ENCODE data around the gene WDR54. TPM values are rescaled to one million over a fixed set of nuclear protein-coding genes. Genes with fewer than 3 reads are reported as not detected.
"Not testable (repeated sequence)": the region's sequence is repeated elsewhere in the genome, so short reads cannot be mapped to it uniquely, and the experiment has no call there.

Gene WDR54
- total RNA-seq, 1 donor from 2014 or later = 24.6 TPM

DNA sequence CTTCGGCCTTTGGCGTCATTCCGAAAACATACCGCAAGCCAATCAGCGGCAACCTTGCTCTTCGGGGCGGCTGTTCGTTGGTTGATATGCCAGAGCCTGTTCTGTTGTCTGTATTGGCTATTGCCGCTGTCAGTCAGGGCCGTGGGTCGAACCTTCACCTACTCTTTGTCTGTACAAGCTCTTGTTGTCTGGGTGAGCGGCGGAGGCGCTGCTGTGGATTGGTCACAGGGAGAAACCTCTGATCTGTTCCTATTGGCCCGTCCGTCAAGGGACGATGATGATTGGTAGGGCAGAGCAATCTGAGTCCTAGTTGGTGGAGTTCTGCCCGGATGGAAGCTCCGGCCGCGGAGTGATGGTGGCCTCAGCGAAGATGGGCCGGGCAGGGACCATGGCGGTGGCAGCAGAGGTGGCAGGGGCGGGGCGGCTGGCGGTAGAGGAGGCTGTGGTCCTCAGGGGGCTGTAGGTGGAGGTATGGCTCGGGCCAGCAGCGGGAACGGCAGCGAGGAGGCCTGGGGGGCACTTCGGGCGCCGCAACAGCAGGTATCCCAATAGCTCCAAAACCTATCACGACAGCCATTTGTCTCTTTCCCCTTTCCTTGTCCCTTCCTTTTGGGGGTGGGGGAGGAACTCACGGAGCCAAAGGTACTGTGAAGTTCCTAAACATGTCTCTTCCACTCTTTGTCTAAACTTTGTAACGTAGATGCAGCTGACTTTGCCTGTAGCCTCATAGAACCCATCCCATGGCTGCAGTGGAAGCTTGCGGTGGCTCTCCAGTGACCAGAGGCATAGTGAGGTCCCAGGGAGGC lies 36.8 kb downstream of the WDR54 start, which contains the start of gene WBP1:
Gene WBP1, plus strand, starts transcription at position 307 of the 806 bp plus-strand sequence. Its CDS starts 165 bp downstream, at position 472.
- Histone ChIP-seq H3K36me3 (ENCODE audit: control insufficient read depth, insufficient read depth, low read length) (no peaks in the 10 kb centered on the region), H3K4me3 (ENCODE audit: low read depth, low read length) (peak within 1 kb of the TSS; percentile 88), H3K27me3 (ENCODE audit: control insufficient read depth, insufficient read depth, low read length) (no peaks in the 10 kb centered on the region)
- peak; percentile 100 for DNase-seq (ENCODE audit: low read depth)
- TF ChIP-seq, protein P1, sequence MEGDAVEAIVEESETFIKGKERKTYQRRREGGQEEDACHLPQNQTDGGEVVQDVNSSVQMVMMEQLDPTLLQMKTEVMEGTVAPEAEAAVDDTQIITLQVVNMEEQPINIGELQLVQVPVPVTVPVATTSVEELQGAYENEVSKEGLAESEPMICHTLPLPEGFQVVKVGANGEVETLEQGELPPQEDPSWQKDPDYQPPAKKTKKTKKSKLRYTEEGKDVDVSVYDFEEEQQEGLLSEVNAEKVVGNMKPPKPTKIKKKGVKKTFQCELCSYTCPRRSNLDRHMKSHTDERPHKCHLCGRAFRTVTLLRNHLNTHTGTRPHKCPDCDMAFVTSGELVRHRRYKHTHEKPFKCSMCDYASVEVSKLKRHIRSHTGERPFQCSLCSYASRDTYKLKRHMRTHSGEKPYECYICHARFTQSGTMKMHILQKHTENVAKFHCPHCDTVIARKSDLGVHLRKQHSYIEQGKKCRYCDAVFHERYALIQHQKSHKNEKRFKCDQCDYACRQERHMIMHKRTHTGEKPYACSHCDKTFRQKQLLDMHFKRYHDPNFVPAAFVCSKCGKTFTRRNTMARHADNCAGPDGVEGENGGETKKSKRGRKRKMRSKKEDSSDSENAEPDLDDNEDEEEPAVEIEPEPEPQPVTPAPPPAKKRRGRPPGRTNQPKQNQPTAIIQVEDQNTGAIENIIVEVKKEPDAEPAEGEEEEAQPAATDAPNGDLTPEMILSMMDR (IDR thresholded peaks at IDR 0.05; ENCODE audit: insufficient read depth, low read length, poor library complexity, severe bottlenecking) = no peak

DNA sequence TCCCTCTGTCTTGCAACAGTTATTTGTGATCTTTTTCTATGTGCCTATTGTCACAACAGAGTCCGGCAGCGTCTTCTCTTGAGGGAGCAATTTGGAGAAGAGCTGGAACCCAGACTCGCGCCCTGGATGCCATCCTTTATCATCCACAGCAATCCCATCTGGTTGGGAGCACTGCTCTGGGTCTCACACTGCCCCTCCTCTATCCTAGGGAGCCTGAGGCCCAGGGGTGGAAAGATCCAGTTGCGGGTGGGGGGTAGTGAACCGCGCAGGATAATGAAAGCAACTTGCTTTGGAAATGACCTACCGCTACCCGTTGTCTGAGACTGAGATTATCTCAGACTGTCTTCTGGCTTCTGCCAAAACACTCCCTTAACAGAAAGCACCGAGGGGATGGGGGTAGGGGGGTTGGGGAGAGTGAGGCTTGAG lies 37.4 kb downstream of the WDR54 start:
- no peaks in the 10 kb centered on the region for H3K27me3 ChIP-seq (ENCODE audit: control insufficient read depth, insufficient read depth, low read length)
- no peak for DNase-seq (ENCODE audit: low read depth)
- H3K36me3 ChIP-seq (ENCODE audit: control insufficient read depth, insufficient read depth, low read length) = no peaks in the 10 kb centered on the region
- TF ChIP-seq, protein P1 (IDR thresholded peaks at IDR 0.05; ENCODE audit: insufficient read depth, low read length, poor library complexity, severe bottlenecking) = no peak
- peak overlapping the region; percentile 88 for H3K4me3 ChIP-seq (ENCODE audit: low read depth, low read length)

DNA sequence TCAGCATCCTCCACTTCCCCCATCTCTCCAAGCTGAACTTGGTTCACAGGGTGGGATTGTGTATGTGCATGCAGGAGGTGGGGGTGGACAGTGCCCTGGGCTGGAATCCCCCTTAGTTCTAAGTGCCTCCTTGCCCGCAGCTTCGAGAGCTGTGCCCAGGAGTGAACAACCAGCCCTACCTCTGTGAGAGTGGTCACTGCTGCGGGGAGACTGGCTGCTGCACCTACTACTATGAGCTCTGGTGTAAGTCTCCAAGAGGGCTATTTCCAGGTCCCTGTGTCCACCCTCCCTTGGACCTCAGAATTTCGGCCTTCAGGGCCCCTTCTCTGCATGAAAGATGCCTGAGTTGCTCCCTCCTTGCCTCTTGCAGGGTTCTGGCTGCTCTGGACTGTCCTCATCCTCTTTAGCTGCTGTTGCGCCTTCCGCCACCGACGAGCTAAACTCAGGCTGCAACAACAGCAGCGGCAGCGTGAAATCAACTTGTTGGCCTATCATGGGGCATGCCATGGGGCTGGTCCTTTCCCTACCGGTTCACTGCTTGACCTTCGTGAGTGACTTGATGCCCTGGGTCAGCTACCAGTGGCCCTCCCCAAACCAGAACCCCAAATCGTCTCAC lies 38.1 kb downstream of the WDR54 start:
- not testable (repeated sequence) for H3K36me3 ChIP-seq (ENCODE audit: control insufficient read depth, insufficient read depth, low read length); H3K27me3 ChIP-seq (ENCODE audit: control insufficient read depth, insufficient read depth, low read length); DNase-seq (ENCODE audit: low read depth)
- peak overlapping the region; percentile 88 for H3K4me3 ChIP-seq (ENCODE audit: low read depth, low read length)

DNA sequence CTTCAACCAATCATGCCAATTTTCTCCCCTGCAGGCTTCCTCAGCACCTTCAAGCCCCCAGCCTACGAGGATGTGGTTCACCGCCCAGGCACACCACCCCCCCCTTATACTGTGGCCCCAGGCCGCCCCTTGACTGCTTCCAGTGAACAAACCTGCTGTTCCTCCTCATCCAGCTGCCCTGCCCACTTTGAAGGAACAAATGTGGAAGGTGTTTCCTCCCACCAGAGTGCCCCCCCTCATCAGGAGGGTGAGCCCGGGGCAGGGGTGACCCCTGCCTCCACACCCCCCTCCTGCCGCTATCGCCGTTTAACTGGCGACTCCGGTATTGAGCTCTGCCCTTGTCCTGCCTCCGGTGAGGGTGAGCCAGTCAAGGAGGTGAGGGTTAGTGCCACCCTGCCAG lies 38.7 kb downstream of the WDR54 start:
- H3K36me3 ChIP-seq (ENCODE audit: control insufficient read depth, insufficient read depth, low read length); H3K27me3 ChIP-seq (ENCODE audit: control insufficient read depth, insufficient read depth, low read length); H3K4me3 ChIP-seq (ENCODE audit: low read depth, low read length); DNase-seq (ENCODE audit: low read depth): not testable (repeated sequence)

DNA sequence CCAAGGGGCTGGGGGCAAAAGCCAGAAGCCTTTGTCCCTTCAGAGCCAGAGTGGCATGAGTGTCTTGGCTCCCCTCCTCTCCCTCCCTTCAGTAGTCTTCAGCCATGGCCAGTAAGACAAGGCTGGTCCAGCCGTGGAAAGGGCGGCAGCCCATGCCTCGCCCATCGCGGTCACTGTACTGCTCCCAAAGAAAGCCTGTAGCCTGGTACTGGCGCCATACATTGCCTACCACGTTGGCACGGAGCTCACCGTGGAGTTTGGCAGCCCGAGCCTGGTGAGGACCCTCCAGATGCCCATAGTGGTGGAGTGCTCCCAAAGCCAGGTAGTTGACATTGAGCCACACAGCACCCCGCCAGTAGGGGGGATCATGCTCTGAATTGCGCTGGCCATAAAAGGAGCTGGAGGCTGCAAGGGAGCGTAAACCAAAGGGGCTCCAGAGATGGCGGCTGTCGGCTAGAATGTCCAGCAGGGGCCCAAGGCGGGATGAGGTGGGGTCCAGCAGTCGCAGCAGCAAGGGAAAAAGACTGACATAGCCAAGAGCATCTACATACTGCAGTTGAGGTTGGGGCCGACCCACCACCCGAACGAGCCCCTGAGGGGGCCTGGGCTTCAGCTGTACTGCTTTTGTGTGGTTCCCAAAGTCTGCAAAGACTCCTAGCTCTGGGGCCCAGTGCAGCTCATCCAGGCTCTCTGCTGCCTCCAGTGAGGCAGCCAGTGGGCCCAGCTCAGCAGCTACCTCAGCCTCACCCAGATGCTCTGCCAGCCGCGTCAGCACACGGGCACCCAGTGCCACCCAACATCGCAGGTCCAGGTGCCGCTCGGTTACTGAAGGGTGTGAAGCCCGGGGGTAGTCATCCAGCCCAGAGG lies 39.9 kb downstream of the WDR54 start:
- H3K27me3 ChIP-seq (ENCODE audit: control insufficient read depth, insufficient read depth, low read length) = no peaks in the 10 kb centered on the region
- no peak for DNase-seq (ENCODE audit: low read depth)
- TF ChIP-seq, protein P1 (IDR thresholded peaks at IDR 0.05; ENCODE audit: insufficient read depth, low read length, poor library complexity, severe bottlenecking) = no peak
- no peaks in the 10 kb centered on the region for H3K36me3 ChIP-seq (ENCODE audit: control insufficient read depth, insufficient read depth, low read length)
- no peak overlapping the region for H3K4me3 ChIP-seq (ENCODE audit: low read depth, low read length)

DNA sequence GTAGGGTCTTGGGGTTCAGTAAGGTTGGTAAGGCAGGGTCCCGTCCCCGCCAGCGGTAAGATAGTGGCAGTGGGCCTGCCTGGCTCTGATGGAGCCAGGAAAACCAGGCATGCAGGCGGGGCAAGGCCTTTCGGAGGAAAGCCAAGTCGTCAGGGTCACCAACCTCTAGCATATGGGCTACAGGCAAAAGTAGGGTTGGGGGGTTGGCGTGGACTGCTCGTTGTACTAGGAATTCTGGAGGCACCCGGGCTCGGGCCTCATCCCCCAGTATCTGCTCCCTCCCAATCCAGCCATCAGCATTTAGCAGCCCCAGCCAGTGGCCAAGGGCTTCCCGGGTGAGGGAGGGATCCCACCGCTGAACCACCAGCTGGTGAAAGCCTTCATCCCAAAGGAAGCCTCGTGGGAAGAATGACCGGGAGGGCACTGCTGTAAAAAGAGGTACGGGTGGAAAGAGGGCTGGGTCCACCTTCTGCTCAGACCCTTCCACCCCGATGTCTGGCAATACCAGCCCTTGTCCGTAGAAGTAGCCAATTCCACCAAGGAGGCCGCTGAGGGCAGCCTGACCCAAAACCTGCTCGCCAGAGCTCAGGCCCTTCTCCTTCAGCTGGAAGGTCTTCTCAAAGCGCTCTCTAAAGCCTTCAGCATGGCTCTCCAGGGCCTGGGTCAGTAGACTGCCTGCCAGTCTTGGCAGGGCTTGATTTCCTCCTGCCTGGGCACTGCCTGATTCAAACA lies 40.7 kb downstream of the WDR54 start:
- TF ChIP-seq, protein P1 (IDR thresholded peaks at IDR 0.05; ENCODE audit: insufficient read depth, low read length, poor library complexity, severe bottlenecking) = no peak
- Histone ChIP-seq H3K27me3 (ENCODE audit: control insufficient read depth, insufficient read depth, low read length) (no peaks in the 10 kb centered on the region), H3K4me3 (ENCODE audit: low read depth, low read length) (no peak overlapping the region), H3K36me3 (ENCODE audit: control insufficient read depth, insufficient read depth, low read length) (no peaks in the 10 kb centered on the region)
- DNase-seq (ENCODE audit: low read depth) = no peak

Data from kidney epithelial cell (primary cell).